Islet precursor cell (in vitro differentiated cells): ENCODE results near the gene LTBR.
"Not testable (repeated sequence)": the region's sequence is repeated elsewhere in the genome, so short reads cannot be mapped to it uniquely, and the experiment has no call there.

ENCODE experiments used
- DNase-seq: peaks from one replicate; pipeline ENCODE4 v3.0.0-alpha.2; 2018

Gene LTBR

GRCh38 chr12:6386491-6386890 is 2.5 kb downstream of the LTBR start:
- DNase-seq = no peak

GRCh38 chr12:6387541-6387940 is 3.6 kb downstream of the LTBR start:
- DNase-seq = no peak

- no peak for DNase-seq
Observed at GRCh38 chr12:6390084-6390799, 6.3 kb downstream of the LTBR start.

GRCh38 chr12:6391013-6391412 is 7.1 kb downstream of the LTBR start:
- no peak for DNase-seq

GRCh38 chr12:6392504-6392903 is 8.5 kb downstream of the LTBR start:
- DNase-seq = no peak

GRCh38 chr12:6393109-6393508 is 9.1 kb downstream of the LTBR start:
- no peak for DNase-seq

GRCh38 chr12:6394398-6394797 is 10.4 kb downstream of the LTBR start:
- DNase-seq = no peak

- DNase-seq = peak; percentile 69
Observed at GRCh38 chr12:6396031-6396430, 12.1 kb downstream of the LTBR start.

- DNase-seq = no peak
Observed at GRCh38 chr12:6399884-6400644, 16.1 kb downstream of the LTBR start.

- no peak for DNase-seq
Observed at GRCh38 chr12:6404390-6404789, 20.4 kb downstream of the LTBR start.

GRCh38 chr12:6405963-6406362 is 22.0 kb downstream of the LTBR start:
- no peak for DNase-seq

- no peak for DNase-seq
Observed at GRCh38 chr12:6407236-6407954, 23.4 kb downstream of the LTBR start.

GRCh38 chr12:6416596-6416995 is 32.6 kb downstream of the LTBR start:
- no peak for DNase-seq

GRCh38 chr12:6418796-6419195 is 34.8 kb downstream of the LTBR start:
- no peak for DNase-seq

GRCh38 chr12:6420364-6420763 is 36.4 kb downstream of the LTBR start:
- no peak for DNase-seq

- peak; percentile 90 for DNase-seq
Observed at GRCh38 chr12:6423267-6424007, 39.5 kb downstream of the LTBR start.

- no peak for DNase-seq
Observed at GRCh38 chr12:6424008-6424347, 40.0 kb downstream of the LTBR start.

GRCh38 chr12:6424866-6425265 is 40.9 kb downstream of the LTBR start:
- DNase-seq = no peak

GRCh38 chr12:6425590-6426531 is 41.9 kb downstream of the LTBR start:
- no peak for DNase-seq

- no peak for DNase-seq
Observed at GRCh38 chr12:6426882-6427671, 43.1 kb downstream of the LTBR start.

- not testable (repeated sequence) for DNase-seq
Observed at GRCh38 chr12:6427796-6428195, 43.8 kb downstream of the LTBR start.
